ENCODE measurements around the gene GDA.

Gene GDA

DNA sequence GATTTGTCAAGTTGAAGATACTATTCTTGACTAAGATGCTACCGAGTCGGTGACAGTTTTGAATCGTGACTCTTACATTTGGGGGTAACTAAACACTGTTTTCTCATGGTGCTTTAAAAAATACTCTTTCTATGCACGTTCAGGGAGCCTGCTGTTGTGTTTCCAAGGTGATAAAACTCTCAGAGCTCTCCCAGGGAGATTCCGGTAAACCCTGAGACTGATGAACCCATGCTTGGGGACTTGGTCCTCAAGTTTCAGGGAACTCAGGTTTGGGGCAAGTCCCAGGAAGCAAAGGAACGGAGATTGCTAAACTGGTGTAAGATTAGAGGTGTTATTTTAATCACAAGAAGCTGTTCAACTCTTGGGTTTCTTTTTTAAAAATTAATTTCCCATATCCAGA is 1.4 kb downstream of the GDA start:
- DNase-seq (ENCODE audit: low read depth) = no peak

DNA sequence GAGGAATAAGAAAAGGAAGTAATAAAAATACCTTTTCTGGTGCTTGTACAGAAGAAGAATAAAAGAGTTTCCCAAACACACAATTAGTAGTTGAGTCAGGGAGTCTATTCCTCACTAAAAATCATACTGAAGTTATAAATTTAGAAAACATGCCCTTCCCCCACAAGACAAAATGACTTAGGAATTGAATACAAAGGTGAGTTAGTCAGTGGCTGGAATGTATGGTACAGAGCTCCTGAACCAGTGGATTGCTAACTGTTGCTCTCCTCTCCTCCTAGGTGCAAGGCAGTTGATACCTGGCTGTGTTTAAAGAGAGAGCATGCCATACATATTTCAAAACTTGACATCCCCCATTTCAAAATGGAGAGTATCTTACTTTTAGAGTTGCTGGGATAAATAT is 1.9 kb downstream of the GDA start:
- no peak for DNase-seq (ENCODE audit: low read depth)

DNA sequence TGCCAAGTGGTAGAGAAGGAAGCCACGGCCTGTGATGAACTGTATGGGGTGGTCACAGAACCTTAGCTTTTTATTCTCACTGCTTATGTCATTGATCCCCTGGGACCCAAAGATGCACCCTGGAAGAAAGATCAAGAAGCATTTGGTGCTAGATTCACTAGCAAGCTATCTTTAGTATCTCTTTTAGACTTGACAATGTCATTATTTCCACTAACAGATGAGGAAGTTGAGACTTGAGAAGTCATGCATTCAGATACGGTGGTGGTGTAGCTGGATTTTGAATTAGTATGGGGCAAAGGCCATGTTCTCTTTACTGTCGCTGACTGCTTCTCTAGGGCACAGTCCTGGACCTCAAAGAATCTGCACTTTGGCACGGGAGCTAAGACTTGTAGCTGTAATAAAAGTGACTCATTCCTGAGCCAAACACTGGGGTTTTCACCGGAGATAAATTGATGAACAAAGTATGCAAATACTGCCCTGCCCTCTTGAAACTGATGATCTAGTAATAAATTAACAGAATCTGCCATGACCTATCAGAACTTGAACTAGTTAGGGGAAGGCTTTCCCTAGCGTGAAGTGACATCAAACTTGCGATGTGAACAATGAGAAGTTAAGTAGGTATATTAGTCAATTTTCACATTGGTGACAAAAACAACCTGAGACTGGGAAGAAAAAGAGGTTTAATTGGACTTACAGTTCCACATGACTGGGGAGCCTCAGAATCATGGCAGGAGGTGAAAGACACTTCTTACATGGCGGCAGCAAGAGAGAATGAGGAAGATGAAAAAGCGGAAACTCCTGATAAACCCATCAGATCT is 5.4 kb downstream of the GDA start:
- DNase-seq (ENCODE audit: low read depth) = no peak

DNA sequence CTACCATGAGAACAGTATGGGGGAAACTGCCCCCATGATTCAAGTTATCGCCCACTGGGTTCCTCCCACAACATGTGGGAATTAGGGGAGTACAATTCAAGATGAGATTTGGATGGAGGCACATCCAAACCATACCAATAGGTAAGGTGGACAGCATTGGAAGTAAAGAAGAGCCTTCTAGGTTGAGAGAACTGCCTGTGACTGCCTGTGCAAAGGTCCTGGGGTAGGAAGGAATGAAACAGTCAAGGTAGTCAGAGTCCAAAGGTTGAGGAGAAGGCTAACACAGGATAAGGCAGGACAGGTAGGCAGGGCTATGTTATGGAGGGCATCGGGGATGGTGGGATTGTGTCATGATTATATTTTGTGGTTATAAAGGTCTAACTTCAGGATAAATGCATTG is 6.1 kb downstream of the GDA start:
- DNase-seq (ENCODE audit: low read depth) = no peak

DNA sequence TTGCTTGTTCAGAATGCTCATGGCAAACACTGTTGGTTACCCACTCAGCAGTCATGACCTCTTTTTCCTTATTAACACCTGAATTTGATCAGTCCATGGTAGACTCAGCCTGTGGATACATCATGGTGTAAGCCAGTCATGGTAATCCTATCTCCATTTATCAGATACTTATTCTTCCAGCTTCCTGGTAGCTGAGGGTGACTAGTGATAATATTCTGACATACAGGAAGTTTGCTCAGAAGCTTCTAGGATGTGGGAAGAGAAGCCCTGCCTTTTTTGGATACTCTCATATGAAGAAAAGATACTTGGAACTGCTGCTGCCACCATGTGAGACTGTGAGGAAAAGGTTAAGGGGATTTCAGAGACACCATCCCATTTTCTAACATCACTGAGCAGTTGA is 7.3 kb downstream of the GDA start:
- DNase-seq (ENCODE audit: low read depth) = no peak

DNA sequence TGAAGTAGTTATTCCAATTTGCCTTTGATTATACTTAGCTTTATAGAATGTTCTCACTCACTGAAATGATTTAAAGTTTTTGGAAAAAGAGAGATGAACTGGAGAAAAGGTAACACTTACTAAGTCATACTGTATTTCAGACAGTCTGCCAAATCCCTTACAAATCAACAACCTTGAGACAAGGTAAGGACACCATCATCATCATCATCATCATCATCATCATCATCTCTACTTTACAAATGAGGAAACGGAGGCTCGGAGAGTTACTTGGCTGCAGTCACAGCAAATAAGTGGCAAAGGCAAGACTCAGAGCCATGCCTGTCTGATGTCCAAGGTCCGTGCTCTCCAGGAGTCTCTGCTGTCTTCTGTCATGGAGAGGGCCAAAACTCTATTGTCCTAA is 9.4 kb downstream of the GDA start:
- DNase-seq (ENCODE audit: low read depth) = no peak

DNA sequence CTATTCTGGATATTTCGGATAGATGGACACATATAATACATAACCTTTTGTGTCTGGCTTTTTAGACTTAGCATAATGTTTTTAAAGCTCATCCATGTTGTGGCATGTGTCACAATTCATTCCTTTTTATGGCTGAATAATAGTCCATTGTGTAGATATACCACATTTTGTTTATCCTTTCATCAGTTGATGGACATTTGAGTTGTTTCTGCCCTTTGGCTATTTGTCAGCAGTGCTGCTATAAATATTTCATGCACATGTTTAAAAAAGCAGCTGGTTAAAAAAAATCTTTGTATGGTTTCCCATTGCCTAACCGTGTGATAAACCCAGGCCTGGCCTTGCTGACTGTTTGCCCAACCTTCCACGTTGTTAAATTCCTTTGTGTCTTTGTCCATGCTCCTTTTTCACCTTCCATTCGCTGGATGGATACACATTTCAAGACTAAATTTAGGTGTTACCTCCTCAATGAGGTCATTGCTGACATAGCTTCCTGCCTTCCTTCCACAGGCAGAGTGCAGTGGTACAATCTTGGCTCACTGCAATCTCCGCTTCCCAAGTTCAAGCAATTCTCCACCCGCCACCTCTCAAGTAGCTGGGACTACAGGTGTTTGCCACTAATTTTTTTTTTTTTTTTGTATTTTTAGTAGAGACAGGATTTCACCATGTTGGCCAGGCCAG is 11.3 kb downstream of the GDA start:
- DNase-seq (ENCODE audit: low read depth) = no peak

DNA sequence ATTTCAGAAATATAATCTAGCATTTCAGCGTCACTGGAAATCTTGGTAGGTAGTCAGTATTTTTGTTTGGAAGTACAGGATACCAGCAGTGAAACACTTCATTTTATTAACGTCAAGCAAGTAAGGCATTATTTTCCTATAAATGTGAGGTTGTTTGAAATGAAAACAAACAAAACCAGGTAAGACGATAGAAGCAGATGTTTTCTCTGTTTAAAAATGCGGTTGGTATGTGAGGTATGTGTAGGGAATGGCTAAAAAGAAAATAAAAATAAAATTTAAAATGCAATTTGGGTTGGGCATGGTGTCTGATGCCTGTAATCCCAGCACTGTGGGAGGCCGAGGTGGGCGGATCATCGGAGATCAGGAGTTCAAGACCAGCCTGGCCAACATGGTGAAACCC is 16.1 kb downstream of the GDA start:
- DNase-seq (ENCODE audit: low read depth) = no peak

DNA sequence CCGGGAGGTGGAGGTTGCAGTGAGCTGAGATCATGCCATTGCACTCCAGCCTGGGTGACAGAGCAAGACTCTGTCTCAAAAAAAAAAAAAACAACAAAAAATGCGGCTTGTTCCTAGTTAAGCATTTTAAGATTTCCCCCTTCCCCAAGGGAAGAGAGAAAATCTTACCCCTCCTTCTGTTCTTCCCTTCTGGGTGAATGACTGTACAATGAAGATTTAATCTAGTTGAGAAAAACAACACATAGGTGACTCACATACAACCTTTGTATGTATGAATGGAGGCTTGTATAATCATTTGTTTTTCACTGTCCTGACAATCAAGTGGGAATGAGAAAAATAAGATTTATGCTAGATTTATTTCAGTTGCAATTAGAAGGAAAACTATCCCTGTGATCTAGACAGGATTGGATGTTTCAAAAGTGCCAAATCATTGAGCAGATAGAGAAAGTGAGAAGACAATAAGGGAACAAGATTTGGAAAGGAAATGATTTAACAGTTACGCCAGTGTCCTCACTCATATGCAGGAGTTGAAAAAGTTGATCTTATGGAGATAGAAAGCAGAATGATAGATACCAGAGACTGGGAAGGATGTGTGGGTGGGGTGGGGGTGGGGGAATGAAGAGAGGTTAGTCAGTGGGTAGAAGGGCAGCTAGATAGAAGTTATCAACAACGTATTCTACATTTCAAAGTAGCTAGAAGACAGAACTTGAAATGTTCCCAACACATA is 16.7 kb downstream of the GDA start:
- DNase-seq (ENCODE audit: low read depth) = no peak

DNA sequence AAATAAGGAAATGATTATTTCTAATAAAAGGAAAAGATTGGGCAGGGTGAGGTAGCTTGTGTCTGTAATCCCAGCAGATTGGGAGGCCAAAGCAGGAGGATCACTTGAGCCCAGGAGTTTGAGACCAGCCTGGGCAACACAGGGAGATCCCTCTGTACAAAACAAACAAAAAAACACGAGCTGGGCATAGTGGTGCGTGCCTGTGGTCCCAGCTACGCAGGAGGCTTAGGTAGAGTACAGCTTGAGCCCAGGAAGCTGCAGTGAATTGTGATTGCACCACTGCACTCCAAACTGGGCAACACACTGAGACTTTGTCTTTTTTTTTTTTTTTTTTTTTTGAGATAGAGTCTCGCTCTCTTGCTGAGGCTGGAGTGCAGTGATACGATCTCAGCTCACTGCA is 18.8 kb downstream of the GDA start:
- no peak for DNase-seq (ENCODE audit: low read depth)

DNA sequence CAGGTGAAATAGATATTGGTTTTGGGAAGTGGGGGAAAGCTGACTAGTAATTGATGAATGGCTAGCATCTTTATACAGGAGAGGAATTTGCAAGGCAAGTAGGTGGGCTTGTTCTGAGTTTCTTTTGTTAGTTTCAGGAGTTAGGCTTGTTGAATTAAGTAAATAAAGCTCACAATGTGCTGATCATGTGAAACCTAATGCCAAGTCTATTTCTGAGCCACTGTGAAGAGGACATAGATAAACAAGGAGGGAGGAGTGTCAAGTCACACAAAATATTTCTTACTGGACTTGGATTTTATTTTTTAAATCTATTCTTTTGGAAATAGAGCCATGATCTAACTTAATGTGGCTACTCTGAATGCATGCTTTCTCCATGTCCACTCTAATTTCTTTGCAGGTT is 19.9 kb downstream of the GDA start:
- no peak for DNase-seq (ENCODE audit: low read depth)

DNA sequence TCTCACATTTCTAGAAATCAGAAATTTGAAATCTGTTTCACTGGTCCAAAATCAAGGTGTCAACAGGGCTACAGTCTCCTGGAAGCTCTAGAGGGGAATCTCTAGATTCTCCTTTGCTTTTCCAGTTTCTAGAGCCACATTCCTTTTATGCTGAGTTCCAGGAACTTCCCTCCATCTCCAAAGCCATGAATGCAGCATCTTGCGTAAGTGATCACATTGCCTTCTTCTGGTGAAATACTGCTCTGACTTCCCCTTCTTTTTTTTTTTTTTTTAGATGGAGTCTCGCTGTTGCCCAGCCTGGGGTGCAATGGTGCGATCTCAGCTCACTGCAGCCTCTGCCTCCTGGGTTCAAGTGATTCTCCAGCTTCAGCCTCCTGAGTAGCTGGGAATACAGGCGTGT is 23.8 kb downstream of the GDA start:
- no peak for DNase-seq (ENCODE audit: low read depth)

DNA sequence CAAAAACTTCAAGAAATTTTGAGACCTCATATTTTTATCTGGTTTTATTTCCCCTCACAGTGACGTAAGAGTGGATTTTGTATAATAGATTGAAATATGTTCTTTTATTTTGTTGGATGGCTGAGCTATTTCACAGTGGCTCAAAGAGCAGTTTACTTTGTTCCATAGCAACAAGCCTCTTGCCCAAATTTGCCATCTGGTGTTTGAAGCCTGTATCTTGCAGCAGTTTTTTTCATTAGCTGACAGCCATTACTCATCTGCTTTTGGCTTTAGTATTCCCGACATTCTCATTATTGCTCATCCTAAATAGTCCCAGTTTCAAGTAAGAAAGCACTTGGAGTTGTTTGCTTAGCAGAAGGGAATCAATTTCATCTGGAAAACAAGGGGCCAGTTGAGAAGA is 36.3 kb downstream of the GDA start:
- DNase-seq (ENCODE audit: low read depth) = no peak

DNA sequence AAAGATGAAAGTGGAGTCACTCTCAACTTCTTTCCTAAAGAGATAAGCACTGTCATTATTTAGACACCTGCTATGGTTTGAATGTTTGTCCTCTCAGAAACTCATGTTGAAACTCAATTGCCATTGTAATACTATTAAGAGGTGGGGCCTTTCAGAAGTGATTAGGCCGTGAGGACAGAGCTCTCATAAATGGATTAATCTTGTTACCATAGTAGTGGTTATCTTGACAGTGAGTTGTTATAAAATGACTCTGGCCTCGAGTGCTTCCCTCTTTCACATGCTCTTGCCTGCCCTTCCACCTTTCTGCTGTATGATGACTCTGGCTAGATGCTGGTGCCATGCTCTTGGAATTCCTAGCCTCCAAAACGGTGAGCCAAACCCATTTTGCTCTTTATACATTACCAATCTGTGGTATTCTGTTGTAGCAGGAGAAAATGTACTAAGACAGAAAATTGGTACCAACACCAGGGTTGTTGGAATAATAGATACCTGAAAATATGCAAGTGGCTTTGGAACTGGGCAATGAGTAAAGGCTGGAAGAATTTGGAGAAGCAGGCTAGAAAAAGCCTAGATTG is 38.0 kb downstream of the GDA start:
- no peak for DNase-seq (ENCODE audit: low read depth)

DNA sequence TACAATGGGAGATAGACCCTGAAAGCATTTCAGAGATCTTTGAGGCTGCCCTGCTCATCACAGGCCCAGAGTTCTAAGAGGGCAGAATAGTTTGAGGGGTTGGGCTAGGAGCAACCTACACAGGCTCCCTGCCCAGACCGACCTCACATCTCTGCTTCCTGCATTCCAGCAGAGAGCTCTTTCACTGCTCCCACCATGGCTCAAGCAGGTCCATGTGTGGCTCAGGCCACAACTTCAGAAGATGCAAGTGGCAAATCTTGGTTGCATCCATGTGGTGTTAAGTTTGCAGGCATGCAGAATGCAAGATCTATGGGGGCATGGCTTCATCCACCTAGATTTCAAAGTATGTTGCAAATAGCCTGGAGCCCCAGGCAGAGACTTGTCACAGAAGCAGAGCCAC is 39.0 kb downstream of the GDA start:
- no peak for DNase-seq (ENCODE audit: low read depth)

DNA sequence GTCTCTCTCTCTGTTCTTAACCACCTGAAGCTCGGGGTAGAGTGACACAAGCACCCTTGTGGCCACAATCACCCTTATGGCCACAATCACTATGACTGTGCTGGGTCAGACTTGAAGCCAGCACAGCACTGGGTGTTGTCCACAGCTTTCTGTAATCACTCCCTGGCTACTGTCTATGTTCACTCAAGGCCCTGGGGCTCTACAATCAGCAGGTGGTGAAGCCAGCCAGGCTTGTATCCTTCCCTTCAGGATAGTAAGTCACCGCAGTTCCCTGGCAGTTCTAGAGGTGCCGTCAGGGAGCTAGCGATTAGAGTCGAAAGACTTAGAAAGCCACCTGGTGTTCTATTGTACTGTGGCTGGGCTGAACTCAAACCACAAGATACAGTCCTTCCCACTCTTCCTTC is 44.2 kb downstream of the GDA start:
- DNase-seq (ENCODE audit: low read depth) = no peak

DNA sequence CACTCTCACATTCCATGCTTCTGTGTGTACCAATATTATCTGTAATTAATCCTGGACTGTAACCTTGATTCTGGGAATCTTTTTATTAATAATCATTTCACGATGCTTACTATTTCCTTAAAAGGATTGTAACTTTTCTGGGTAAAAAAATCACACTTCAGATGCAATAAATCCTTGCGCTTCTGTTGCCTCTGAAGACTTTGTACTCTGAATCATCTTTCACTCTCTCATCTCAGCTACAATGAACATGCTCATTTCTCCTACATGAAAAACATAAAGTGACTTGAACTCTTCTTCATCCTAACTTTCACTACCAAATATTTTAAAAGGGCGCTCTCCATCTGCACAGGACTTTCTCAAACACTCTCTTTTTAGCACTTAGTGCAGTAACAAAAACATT is 50.0 kb downstream of the GDA start:
- no peak for DNase-seq (ENCODE audit: low read depth)

DNA sequence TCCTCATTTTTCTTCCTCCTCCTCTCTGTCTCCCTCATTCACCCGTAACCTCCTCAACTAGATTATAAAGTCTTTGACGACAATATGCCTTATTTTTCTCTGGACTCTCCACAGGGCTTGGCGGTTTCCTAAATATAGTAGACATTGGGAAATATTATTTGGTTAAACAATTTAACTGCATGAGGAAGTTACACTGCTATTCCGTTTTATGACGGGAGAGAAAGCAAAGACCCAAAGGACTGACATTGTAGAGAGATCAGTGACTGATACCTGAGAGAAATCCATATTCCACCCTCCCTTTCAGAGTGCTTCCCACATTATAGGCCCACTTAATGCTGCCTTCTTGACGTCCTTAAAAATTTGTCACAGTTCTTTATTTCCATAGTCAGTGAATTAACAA is 51.2 kb downstream of the GDA start:
- DNase-seq (ENCODE audit: low read depth) = no peak

DNA sequence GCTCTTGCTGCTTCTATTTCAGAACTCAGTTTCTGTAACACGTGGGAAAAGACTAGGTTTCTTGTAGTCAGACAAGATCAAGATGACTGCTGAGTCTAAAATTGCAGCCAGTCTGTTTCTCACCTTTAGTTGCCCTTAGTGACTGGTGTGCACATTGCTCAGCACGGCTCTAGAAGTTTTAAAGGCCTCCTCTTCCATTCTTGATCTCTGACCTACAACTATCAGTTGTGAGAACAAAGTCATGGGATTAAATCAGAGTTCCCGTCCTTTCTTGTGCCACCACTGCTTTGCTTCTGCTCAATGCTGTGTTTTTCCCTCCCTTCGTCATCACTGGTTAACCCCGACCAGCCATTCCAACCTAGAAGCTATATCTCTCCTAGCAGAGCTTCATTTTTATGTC is 52.8 kb downstream of the GDA start:
- no peak for DNase-seq (ENCODE audit: low read depth)

DNA sequence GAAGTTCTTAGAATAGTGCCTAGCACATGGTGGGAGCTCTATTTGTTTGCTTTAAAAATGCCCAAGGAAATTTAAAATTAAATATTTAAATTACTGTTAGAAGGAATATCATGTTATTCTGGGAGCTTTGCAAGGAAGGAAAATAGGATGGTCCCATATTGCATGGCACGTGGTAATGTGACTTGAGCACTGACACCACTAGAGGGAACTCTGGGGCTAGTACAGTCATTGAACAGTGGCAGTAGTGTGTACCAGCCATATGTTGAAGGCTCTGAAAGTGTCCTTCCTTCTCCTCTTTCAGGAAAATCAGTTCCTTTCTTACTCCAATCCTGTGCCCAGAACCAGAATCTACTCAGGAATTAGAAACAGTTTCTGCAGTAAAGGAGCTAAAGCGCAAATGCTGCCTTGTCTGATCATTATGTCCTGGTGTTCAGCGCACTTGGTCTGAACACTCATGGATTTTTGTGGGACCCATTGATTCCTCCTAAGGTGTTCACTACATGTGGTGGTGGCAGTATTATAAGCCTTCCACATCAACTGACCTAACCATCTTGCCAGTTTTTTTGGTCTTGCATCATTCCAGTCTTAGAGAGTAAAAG is 54.1 kb downstream of the GDA start:
- no peak for DNase-seq (ENCODE audit: low read depth)

DNA sequence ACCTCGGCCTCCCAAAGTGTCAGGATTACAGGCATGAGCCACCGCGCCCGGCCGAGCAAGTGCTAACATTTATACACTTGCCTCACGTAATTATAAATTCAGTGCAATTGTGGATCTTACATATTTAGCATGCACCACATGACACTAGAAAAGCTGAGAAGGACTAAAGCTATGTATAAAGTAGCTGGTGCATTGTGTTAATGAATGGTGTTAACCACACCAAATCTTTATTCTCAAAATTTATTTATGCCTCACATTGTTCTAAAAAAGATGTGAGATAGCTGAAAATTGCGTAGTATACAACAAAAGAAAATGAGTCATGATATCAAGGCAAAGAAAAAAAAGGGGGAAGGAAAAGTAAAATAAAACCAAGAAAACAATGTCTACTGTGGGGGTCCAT is 54.8 kb downstream of the GDA start:
- DNase-seq (ENCODE audit: low read depth) = no peak

DNA sequence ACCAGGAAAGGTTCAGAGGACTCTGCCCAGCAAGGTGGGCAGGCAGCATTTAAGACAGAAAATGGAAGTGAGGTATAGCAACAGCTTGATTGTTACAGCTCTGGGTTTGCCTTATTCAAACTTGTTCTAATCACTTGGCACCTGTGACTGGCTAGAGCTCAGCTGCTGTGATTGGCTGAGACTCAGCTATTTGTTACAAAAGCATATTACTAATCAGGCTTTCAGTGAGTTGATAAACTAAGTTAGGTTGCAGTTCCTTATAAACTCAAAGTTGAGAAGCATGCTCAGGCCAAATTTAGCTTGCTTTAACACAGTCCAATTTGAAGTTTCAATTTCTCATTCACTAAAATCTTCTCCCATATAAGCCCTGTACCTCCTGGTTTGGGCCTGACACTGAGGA is 56.3 kb downstream of the GDA start:
- no peak for DNase-seq (ENCODE audit: low read depth)

DNA sequence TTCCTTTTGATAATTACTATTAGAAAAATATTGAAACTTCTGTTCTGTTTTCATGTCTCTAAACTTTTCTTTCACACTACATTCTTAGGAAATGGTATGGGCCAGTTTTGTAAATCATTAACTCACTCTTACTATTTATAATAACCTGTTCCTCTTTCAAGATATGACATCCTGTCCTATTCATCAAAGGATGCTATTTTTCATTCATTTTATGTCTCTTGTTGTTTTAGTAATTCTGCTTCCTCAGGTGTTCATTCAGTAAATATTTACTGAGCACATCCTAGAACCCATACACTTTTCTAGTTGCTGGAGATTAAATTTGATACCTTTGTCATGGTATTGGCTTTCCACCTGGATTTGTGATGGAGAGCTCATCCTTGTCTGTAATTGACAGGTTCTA is 58.0 kb downstream of the GDA start:
- no peak for DNase-seq (ENCODE audit: low read depth)

All from stimulated activated CD8-positive, alpha-beta memory T cell treated with anti-CD3 and anti-CD28 coated beads, Interleukin-15, amount 100 ng/mL, for 24 hours (primary cell).